Ishikawa (cell line): ENCODE measurements around the gene ZBTB7C.

ENCODE experiments used
- EP300 ChIP-seq: IDR thresholded peaks from 2 replicates; pipeline ENCODE4 v1.6.1; 2012; ENCODE audit warnings: borderline replicate concordance
- RAD21 ChIP-seq: IDR thresholded peaks from 2 replicates; pipeline ENCODE4 v1.6.1; 2012; ENCODE audit warnings: low read depth
- TAF1 ChIP-seq: IDR thresholded peaks from 2 replicates; pipeline ENCODE4 v1.6.1; 2012; ENCODE audit warnings: low read depth, mild to moderate bottlenecking
- YY1 ChIP-seq: IDR thresholded peaks from 2 replicates; pipeline ENCODE4 v1.6.1; 2012; ENCODE audit warnings: low read depth
- TF ChIP-seq, protein P1 (sequence below): IDR thresholded peaks from 2 replicates; pipeline ENCODE4 v1.6.1; 2012
- TF ChIP-seq, protein P2 (sequence below): IDR thresholded peaks from 2 replicates; pipeline ENCODE4 v1.6.1; 2012; ENCODE audit warnings: low read depth, mild to moderate bottlenecking

- TF ChIP-seq, protein P1, sequence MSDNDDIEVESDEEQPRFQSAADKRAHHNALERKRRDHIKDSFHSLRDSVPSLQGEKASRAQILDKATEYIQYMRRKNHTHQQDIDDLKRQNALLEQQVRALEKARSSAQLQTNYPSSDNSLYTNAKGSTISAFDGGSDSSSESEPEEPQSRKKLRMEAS = peak; percentile 30; the same call in 1 of the 2 replicates
- TF ChIP-seq YY1 (no peak), TAF1 (no peak), EP300 (no peak), RAD21 (no peak)
- TF ChIP-seq, protein P2, sequence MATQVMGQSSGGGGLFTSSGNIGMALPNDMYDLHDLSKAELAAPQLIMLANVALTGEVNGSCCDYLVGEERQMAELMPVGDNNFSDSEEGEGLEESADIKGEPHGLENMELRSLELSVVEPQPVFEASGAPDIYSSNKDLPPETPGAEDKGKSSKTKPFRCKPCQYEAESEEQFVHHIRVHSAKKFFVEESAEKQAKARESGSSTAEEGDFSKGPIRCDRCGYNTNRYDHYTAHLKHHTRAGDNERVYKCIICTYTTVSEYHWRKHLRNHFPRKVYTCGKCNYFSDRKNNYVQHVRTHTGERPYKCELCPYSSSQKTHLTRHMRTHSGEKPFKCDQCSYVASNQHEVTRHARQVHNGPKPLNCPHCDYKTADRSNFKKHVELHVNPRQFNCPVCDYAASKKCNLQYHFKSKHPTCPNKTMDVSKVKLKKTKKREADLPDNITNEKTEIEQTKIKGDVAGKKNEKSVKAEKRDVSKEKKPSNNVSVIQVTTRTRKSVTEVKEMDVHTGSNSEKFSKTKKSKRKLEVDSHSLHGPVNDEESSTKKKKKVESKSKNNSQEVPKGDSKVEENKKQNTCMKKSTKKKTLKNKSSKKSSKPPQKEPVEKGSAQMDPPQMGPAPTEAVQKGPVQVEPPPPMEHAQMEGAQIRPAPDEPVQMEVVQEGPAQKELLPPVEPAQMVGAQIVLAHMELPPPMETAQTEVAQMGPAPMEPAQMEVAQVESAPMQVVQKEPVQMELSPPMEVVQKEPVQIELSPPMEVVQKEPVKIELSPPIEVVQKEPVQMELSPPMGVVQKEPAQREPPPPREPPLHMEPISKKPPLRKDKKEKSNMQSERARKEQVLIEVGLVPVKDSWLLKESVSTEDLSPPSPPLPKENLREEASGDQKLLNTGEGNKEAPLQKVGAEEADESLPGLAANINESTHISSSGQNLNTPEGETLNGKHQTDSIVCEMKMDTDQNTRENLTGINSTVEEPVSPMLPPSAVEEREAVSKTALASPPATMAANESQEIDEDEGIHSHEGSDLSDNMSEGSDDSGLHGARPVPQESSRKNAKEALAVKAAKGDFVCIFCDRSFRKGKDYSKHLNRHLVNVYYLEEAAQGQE = no peak
Observed at GRCh38 chr18:48036641-48037421, 372.4 kb downstream of the ZBTB7C start.
